ENCODE data around the gene DMBT1. TPM values are rescaled to one million over a fixed set of nuclear protein-coding genes. Genes with fewer than 3 reads are reported as not detected.

The DMBT1 gene
- total and polyA plus RNA-seq, 2 of the 4 experiments (the other 2 are of a cell fraction) = under 0.01 TPM; not detected in 1

- no peak overlapping the region for H3K18ac ChIP-seq (ENCODE audit: low read depth, low read length)
- no peak overlapping the region for H2BK20ac ChIP-seq (ENCODE audit: low read depth, low read length)
- no peak for TF ChIP-seq BHLHE40 (IDR thresholded peaks at IDR 0.05; ENCODE audit: low read depth, low read length)
- no peak for TF ChIP-seq CHD1 (IDR thresholded peaks at IDR 0.05; ENCODE audit: low read depth, low read length)
- TF ChIP-seq ELK1 (IDR thresholded peaks at IDR 0.05; ENCODE audit: borderline replicate concordance, low read depth, low read length) = no peak
- TF ChIP-seq RCOR1 (IDR thresholded peaks at IDR 0.05; ENCODE audit: insufficient replicate concordance, low read length) = no peak
- no peak for TF ChIP-seq MAFK (IDR thresholded peaks at IDR 0.05; ENCODE audit: low read depth, low read length)
- no peak for TF ChIP-seq CEBPB (IDR thresholded peaks at IDR 0.05; ENCODE audit: low read depth, low read length)
- TF ChIP-seq NFE2L2 (IDR thresholded peaks at IDR 0.05; ENCODE audit: low read depth, low read length) = no peak
- TF ChIP-seq USF2 (IDR thresholded peaks at IDR 0.05; ENCODE audit: low read depth, low read length) = no peak
- TF ChIP-seq RAD21 (IDR thresholded peaks at IDR 0.05; ENCODE audit: low read length) = no peak
- no peak overlapping the region for H2AK9ac ChIP-seq (replicated peaks; ENCODE audit: low read depth, low read length, poor library complexity)
- no peaks in the 10 kb centered on the region for H3K79me1 ChIP-seq (ENCODE audit: low read depth in 1 of 2, low read length in 2 of 2)
- H4K20me1 ChIP-seq (ENCODE audit: insufficient read depth, low read length) = no peaks in the 10 kb centered on the region
- H2BK120ac ChIP-seq (ENCODE audit: low read depth, low read length) = no peak overlapping the region
- ChIA-PET CTCF (no interaction called here), POLR2A (ENCODE audit: unreplicated experiment) (no interaction called here)
- DNase-seq (no peak), ATAC-seq (ENCODE audit: low read depth) (no peak)
- H2BK15ac ChIP-seq (ENCODE audit: low read depth, low read length) = no peak overlapping the region
- no peak overlapping the region for H3K4ac ChIP-seq (ENCODE audit: low read depth, low read length)
- BruUV-seq (replicated peaks) = no TSS peak
- H4K8ac ChIP-seq (ENCODE audit: low read depth in 2 of 2, low read length in 2 of 2) = no peak overlapping the region
- no CpG with 5 or more reads among the region's 3 CpGs for WGBS, 2 experiments (ENCODE audit: extremely low coverage in 2 of 2, insufficient read length in 1 of 2)
- H3K36me3 ChIP-seq (ENCODE audit: control insufficient read depth, insufficient read depth, low read length) = no peaks in the 10 kb centered on the region
- H3K9me1 ChIP-seq (ENCODE audit: insufficient read depth, low read length) = no peaks in the 10 kb centered on the region
- no peaks in the 10 kb centered on the region for H3K9me3 ChIP-seq (ENCODE audit: control insufficient read depth, insufficient read depth, low read length)
- H3K4me3 ChIP-seq (ENCODE audit: insufficient read depth, low read depth, low read length) = no peak overlapping the region
- no peak overlapping the region for H4K91ac ChIP-seq (ENCODE audit: insufficient read depth, low read depth, low read length)
- in situ Hi-C loops (cut with MboI; ENCODE audit: low sequenced_read_pairs) = no loop called here
- H4K5ac ChIP-seq (ENCODE audit: low read depth, low read length) = no peak overlapping the region
- H3K9ac ChIP-seq (ENCODE audit: low read depth, low read length) = no peak overlapping the region
- H3K14ac ChIP-seq (replicated peaks; ENCODE audit: low read depth, low read length) = no peak overlapping the region
- intact Hi-C loops (cut with micrococcal nuclease) = no loop called here
- no peak overlapping the region for H3K27ac ChIP-seq (ENCODE audit: insufficient read depth, low read length)
- H3K4me2 ChIP-seq (ENCODE audit: low read depth, low read length) = no peak overlapping the region
- no peak overlapping the region for H3K23ac ChIP-seq (ENCODE audit: low read depth, low read length)
- no peak overlapping the region for H2AK5ac ChIP-seq (ENCODE audit: low read depth, low read length)
- H3K4me1 ChIP-seq (ENCODE audit: control insufficient read depth, insufficient read depth, low read length) = no peaks in the 10 kb centered on the region
- H3K56ac ChIP-seq (ENCODE audit: extremely low read depth, insufficient read depth, low read length) = no peak overlapping the region
- peaks cover 1% of the 10 kb centered on the region; the same call in 1 of the 2 replicates for H3K27me3 ChIP-seq (ENCODE audit: control insufficient read depth, insufficient read depth, low read length)
- dilution Hi-C loops (cut with HindIII; ENCODE audit: low sequenced_read_pairs, unreplicated experiment) = no loop called here
- H2AFZ ChIP-seq (replicated peaks; ENCODE audit: low read length, poor library complexity) = no peak overlapping the region
- H2BK5ac ChIP-seq (ENCODE audit: low read depth, low read length, poor library complexity, severe bottlenecking) = no peak overlapping the region
Observed at GRCh38 chr10:122550983-122551382, 9.6 kb upstream of the DMBT1 start.

All from IMR-90 (cell line).